ENCODE data around the gene IL2RA.

IL2RA gene

GRCh38 chr10:6056411-6057135 lies 5.6 kb downstream of the IL2RA start:
- H3K4me3 ChIP-seq (ENCODE audit: low read length): no peak overlapping the region
- no peak for DNase-seq (ENCODE audit: low read depth)
- TF ChIP-seq CTCF (conservative IDR thresholded peaks at IDR 0.05; ENCODE audit: low read length): no peak

GRCh38 chr10:6055929-6056328 lies 6.2 kb downstream of the IL2RA start:
- no peak for TF ChIP-seq CTCF (conservative IDR thresholded peaks at IDR 0.05; ENCODE audit: low read length)
- no peak for DNase-seq (ENCODE audit: low read depth)
- no peak overlapping the region for H3K4me3 ChIP-seq (ENCODE audit: low read length)

GRCh38 chr10:6054884-6055283 lies 7.3 kb downstream of the IL2RA start:
- no peak for TF ChIP-seq CTCF (conservative IDR thresholded peaks at IDR 0.05; ENCODE audit: low read length)
- no peak overlapping the region for H3K4me3 ChIP-seq (ENCODE audit: low read length)
- DNase-seq (ENCODE audit: low read depth): no peak

- no peak for DNase-seq (ENCODE audit: low read depth)
- H3K4me3 ChIP-seq (ENCODE audit: low read length): no peak overlapping the region
- no peak for TF ChIP-seq CTCF (conservative IDR thresholded peaks at IDR 0.05; ENCODE audit: low read length)
Observed at GRCh38 chr10:6053816-6054631, 8.1 kb downstream of the IL2RA start.

GRCh38 chr10:6053303-6053702 lies 8.9 kb downstream of the IL2RA start:
- no peak for TF ChIP-seq CTCF (conservative IDR thresholded peaks at IDR 0.05; ENCODE audit: low read length)
- H3K4me3 ChIP-seq (ENCODE audit: low read length): no peak overlapping the region
- no peak for DNase-seq (ENCODE audit: low read depth)

GRCh38 chr10:6052247-6053221 lies 9.6 kb downstream of the IL2RA start:
- no peak overlapping the region for H3K4me3 ChIP-seq (ENCODE audit: low read length)

More at GRCh38 chr10:6052247-6053221, 9.6 kb downstream of the IL2RA start:
- no peak for DNase-seq (ENCODE audit: low read depth)
- no peak for TF ChIP-seq CTCF (conservative IDR thresholded peaks at IDR 0.05; ENCODE audit: low read length)
